Measurements from ENCODE around the gene DMBX1.

DMBX1 gene

DNA sequence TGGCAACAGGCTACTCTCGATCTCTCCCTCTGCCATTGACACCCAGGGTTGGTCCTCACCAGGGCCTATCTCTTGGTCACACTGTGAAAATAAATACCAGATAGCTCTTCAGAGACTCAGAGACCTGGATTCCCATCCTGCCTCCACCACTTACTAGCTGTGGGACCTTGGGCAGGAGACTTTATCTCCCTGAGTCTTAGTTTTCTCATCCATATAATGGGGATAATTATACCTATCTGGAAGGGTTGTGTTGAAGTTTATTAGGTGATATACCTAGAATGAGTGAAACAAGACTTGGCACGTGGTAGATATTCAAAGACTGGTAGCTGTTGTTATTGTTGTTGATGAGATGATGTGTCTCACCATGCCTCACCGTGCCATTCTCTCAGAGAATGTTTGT, 7.4 kb downstream of the DMBX1 start:
- no peak overlapping the region for H3K4me3 ChIP-seq (ENCODE audit: low read depth, low read length)

DNA sequence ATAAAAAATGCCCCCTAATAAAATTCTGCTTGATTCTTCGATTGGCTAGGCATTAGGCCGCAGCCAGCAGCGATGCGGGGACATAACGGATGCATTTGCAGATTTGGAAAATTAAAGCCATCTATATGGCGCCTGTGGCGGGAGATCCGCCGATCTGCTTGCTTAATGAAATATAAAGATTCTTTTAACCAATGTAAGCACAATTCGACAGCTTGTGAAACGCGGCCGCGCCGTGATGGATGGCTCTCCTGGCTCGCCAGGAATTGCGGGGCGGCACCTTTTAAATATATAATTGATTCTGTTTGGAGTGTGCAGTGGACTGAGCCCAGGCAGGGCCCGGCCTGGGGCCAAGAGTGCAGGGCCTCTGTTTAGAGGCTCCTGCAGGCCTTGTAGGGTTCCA, 8.0 kb downstream of the DMBX1 start:
- H3K4me3 ChIP-seq (ENCODE audit: low read depth, low read length) = no peak overlapping the region

- H3K4me3 ChIP-seq (ENCODE audit: low read depth, low read length) = no peak overlapping the region
These were observed 11.9 kb downstream of the DMBX1 start for GRCh38 chr1:46501528-46501927.

DNA sequence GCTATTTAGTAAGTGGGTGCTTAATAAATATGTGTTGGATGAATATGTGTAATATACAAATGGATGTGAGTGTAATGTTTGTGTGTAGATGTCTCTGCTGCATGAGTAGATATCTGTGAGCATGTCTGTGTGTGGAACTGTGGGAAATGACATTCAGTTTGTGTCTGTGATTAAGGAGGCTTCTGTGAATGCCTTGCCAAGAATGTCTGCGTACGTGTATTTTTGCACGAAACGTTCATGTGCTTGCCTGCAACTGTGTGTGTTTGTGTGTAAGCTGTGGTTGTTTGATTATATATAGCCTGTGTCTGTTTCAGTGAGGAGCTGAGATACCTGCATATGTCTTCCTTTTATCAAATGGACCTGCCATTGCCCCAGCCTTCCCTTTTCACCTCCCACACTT, 13.8 kb downstream of the DMBX1 start:
- H3K4me3 ChIP-seq (ENCODE audit: low read depth, low read length) = no peak overlapping the region

DNA sequence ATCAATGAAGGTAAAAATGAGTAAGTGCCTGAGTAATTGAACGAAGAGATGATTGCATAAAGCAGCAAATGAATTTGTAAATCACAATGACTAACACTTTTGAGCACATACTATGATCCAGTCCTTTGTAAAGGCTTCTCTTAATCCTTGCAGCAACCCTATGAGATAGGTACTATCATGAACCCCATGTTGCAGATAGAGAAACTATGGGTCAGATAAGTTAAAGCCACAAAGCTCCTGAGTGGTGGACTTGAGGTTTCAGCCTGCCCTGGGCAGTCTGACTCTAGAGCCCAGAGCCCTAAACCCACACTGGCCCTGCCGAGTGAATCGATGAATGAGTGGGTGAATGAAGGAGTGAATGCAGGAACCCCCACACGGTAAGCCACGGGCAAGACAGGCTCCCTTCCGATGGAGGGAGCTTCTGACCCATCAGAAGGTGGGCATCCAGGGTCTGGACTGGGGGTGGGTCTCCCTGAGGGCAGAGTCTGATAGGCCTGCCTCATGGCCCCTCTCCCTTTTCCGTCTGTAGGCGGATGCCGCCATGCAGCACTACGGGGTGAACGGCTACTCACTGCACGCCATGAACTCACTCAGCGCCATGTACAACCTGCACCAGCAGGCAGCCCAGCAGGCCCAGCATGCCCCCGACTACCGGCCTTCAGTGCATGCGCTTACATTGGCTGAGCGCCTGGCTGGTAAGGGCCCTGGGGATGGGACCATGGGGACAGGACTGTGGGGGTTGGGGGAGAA, 17.0 kb downstream of the DMBX1 start:
- no peak overlapping the region for H3K4me3 ChIP-seq (ENCODE audit: low read depth, low read length)

DNA sequence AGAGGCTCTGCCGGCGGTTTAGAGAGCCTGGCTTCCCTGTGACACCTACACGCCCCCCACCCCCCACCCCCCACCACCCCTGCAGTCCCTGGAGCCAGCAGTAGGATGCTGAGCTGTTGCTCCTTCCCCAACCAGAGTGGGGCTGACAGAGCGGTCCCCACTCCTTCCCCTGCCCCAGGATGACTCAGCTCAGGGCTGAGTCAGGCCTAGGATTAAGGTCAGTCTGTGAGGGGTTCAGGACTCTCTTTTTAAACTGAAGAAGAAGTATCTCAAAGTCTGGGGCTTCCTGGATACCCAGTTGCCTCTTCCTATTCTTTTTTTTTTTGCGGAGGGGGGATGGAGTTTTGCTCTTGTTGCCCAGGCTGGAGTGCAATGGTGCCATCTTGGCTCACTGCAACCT, 19.1 kb downstream of the DMBX1 start:
- no peak overlapping the region for H3K4me3 ChIP-seq (ENCODE audit: low read depth, low read length)

GRCh38 chr1:46510341-46510997, 20.8 kb downstream of the DMBX1 start:
- no peak overlapping the region for H3K4me3 ChIP-seq (ENCODE audit: low read depth, low read length)

DNA sequence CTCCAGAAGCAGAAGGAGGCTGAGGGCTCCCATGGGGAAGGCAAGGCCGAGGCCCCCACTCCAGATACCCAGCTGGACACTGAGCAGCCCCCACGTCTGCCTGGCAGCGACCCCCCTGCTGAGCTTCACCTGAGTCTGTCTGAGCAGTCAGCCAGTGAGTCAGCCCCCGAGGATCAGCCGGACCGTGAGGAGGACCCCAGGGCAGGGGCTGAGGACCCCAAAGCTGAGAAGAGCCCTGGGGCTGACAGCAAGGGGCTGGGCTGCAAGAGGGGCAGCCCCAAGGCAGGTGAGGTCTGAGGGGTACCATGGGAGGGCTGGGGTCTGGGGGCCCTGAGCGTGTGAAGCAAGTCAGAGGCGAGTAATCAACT, 21.3 kb downstream of the DMBX1 start:
- H3K4me3 ChIP-seq (ENCODE audit: low read depth, low read length) = no peak overlapping the region

DNA sequence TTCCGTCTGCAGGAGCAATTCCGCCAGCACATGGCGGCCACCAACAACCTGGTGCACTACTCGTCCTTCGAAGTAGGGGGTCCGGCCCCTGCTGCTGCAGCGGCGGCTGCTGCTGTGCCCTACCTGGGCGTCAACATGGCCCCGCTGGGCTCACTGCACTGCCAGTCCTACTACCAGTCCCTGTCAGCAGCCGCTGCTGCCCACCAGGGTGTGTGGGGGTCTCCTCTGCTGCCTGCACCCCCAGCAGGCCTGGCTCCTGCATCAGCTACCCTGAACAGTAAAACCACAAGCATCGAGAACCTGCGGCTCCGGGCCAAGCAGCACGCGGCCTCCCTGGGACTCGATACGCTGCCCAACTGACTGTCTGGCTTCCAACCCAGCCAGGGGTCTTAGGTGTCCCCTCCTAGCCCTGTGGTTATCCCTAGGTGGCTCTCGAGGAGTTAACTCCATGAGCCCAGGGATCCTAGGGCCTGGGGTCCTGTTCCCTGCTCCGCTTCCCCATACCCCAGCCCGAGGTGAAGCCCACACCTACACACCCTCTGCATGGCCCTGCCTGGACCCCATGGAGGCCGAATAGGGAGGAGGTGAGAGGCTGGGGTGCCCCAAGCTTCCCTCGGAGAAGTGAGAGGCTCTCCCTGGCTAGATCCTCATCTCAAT, 22.6 kb downstream of the DMBX1 start:
- no peak overlapping the region for H3K4me3 ChIP-seq (ENCODE audit: low read depth, low read length)

GRCh38 chr1:46512792-46513190, 23.2 kb downstream of the DMBX1 start:
- no peak overlapping the region for H3K4me3 ChIP-seq (ENCODE audit: low read depth, low read length)

DNA sequence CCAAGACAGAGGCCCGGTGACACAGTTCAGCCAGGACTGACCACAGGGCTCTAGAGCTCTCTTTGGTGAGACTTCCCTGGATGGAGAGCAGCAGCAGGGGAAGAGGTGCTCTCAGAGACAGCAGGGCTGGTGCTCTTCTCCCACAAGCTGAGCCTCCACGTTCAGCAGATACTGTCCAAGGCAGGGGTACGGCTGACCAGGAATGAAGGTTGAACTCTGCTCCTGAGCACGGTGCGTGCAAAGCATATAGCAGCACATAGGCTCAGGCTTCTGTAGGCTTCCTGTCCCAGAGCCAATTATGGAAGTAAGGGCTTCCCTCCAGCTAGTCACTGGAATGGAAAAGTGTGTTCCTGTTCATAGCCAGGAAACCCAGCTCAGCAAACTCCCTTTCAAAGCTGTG, 23.9 kb downstream of the DMBX1 start:
- H3K4me3 ChIP-seq (ENCODE audit: low read depth, low read length) = no peak overlapping the region

GRCh38 chr1:46515576-46515975, 25.9 kb downstream of the DMBX1 start:
- no peak overlapping the region for H3K4me3 ChIP-seq (ENCODE audit: low read depth, low read length)

DNA sequence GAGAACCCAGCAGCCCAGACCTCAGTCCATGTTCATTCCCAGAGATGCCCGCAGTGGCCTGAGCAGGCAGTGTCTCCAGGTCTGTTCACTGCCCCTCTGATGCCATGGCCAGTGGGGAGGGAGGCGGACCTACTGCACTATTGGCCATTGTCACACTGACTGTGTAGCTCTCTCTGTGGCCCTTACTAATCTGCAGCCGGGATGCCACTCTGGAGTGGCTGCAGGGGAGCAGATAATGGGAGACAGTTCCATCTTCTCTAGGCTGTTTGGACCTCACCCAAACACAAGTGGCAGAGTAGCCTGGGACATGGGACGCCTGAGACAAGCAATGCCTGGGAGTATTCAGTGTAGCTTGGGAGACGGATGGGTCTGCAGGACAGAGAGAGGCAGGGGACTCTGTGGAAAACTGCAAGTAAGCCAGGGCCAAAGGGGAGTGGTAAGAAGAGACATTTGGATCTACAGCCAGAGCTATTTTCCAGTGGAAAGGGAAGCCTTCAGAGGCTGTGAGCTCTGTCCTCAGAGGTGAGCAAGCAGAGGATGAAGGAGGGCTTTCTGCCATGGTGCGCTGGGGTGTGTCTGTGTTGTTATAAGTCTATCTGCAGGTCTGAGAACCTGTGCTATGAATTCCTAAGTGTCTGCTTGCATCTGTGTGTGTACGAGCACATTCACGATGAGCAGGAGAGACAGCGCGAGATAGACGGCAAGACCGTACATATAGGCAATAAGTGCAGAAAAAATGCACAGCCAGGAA, 26.7 kb downstream of the DMBX1 start:
- H3K4me3 ChIP-seq (ENCODE audit: low read depth, low read length) = no peak overlapping the region

DNA sequence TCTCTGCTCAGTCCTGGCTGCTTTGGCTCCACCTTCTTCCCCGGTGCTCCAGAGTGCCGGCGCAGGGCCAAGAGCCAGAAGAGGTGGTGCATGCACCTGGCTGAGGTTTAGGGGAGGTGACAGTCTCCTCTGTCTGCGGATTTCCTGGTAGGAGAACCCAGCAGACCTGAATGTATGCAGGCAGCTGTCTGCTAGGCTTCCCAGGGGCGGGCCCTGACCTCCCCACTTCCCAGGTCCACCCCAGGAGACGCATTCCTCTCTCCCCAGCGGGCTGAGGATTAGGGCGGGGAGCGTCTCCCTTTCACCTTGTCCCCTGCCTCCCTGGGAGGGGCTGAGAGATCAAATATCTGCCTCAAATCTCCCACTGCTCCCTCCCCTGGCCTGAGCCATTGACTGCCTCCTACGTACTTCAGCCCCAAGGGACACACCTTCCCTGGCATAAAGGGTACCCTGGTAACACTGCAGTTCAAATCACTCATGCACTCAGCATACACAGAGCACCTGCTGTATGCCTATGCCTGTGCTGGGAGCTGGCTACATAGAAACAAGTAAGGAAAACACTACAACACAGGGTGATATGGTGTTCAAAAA, 27.5 kb downstream of the DMBX1 start:
- no peak overlapping the region for H3K4me3 ChIP-seq (ENCODE audit: low read depth, low read length)

DNA sequence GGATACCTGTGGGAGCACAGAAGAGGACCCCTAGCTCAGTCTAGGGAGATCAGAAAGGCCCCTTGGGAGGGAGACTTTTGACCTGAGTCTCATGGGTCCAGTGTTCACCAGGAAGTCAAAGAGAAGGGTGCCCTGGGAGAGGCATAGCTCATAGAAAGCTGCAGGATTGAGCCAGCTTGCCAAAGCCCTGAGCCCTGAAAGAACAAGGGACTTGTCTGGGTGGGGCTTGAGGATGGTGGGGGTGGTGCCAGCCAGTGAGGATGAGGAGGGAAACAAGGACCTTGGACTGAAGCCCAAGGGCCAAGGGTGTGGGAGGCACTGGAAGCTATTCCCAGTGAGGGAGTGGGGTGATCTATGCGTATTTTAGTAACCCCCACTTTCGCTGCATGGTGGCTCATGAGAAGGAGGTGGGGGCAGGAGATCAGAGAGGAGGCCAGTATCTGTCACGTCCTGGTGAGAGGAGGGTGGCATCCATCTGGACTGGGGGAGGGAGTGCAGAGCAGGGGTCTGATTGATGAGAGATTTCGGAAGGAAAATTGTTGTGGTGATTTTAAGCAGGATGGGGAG, 28.4 kb downstream of the DMBX1 start:
- no peak overlapping the region for H3K4me3 ChIP-seq (ENCODE audit: low read depth, low read length)

DNA sequence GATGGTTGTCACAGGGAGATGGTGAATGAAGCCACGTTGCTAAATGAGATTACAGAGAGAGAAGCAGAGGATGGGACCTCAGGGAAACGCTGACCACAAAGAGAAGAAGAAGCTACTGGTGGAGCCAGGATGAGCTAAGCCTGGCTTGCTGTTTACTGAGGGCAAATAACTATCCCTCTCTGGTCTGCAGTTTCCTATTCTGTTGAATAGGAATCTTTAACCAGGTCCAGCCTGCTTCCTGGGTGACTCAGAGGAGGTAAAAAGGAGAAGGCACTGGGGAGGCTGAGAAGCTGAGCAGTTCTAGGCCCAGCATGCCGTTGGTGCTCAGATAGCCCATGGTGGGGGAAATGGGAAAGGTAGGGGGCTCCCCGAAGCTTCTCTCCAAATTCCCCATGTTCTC, 29.6 kb downstream of the DMBX1 start:
- H3K4me3 ChIP-seq (ENCODE audit: low read depth, low read length) = no peak overlapping the region

GRCh38 chr1:46520063-46520911, 30.7 kb downstream of the DMBX1 start:
- H3K4me3 ChIP-seq (ENCODE audit: low read depth, low read length) = no peak overlapping the region

GRCh38 chr1:46521414-46521813, 31.8 kb downstream of the DMBX1 start:
- no peak overlapping the region for H3K4me3 ChIP-seq (ENCODE audit: low read depth, low read length)

GRCh38 chr1:46522184-46522968, 32.7 kb downstream of the DMBX1 start:
- no peak overlapping the region for H3K4me3 ChIP-seq (ENCODE audit: low read depth, low read length)

Measured in iPS-11a (cell line).